Stimulated activated CD4-positive, alpha-beta T cell treated with anti-CD3 and anti-CD28 coated beads, Interleukin-1b, Interleukin-23, amount 100 ng/mL, for 48 hours (primary cell): ENCODE data around the gene MARK4.
"Not testable (repeated sequence)": the region's sequence is repeated elsewhere in the genome, so short reads cannot be mapped to it uniquely, and the experiment has no call there.

Experiments
- DNase-seq: peaks from one replicate; pipeline ENCODE4 v3.0.0-alpha.2; 2020

The MARK4 gene

DNA sequence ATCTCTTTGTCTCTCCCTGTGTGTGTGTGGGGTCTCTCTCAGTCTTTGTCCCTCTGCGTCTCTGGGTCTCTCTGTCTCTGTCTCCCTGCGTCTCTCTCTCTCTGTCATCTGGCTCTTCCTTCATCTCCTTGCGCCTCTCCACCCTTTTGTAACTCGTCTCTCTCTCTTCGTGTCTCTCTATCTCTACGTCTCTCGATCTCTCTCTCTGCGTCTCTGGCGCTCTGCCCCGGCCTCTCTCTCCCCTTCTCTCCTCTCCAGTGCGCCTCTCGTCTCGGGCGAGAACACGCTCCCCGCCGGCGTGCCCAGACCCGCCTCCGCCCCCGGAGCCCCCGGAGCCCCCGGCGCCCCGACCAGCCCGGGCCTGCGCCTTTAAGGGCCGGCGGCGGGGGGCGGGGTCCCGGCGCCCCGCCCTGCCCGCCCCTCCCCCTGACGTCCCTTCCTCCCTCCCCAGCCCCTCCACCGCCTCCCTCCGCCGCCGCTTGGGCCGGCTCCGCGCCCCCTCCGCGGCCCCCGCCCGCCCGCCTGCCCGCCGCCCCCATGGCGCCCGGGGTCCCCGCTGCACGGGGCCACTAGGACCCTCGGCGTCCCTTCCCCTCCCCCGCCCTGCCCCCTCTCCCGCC lies at the start of gene MARK4:
Gene MARK4, plus strand, starts transcription at position 440 of the 620 bp plus-strand sequence. CDS start 318 bp downstream, outside the sequence.
- DNase-seq, result peak; percentile 33

DNA sequence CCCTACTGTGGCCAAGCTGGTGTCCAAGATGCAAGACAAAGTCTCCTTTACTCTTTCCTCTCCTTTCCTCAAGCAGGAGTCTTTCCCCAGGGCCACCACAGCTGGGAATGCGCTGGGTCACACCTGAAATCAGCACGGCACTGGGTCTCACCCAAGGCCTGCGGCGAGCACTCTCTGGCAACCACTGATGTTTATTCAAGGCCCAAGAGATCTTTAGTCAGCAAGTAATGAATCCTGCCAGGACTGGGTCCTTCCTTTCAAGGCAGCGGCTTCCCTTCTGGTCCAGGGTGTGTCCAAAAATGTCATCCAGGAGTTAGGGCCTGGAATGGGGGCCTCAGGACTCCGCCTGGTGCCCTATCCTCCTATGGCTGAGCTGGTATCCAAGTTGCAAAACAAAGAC lies 48.4 kb upstream of the MARK4 start:
- no peak for DNase-seq

DNA sequence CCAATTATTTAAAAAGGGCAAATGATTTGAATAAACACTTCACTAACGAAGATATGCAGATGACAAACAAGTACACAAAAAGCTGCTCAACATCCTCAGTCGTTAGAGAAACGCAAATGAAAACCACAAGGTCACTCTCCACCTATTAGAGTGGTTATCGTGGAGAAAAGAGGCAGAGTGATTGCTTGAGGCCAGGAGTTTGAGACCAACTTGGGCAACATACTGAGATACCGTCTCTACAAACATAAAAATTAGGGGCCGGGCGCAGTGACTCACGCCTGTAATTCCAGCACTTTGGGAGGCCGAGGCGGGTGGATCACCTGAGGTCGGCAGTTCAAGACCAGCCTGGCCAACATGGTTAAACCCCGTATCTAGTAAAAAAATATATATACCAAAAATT lies 45.3 kb upstream of the MARK4 start:
- no peak for DNase-seq

DNA sequence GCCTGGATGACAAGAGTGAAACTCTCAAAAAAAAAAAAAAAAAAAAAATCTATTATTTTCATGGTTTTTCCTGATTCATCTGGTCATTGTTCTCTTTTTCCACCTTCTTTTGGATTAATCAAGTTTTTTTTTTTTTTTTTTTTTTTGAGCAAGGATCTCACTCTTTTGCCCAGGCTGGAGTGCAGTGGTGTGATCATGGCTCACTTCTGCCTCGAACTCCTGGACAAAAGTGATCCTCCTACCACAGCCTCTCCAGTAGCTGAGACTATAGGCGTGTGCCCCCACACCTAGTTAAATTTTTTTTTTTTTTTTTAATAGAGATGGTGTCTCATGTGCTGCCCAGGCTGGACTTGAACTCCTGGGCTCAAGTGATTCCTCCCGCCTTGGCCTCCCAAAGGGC lies 44.7 kb upstream of the MARK4 start:
- no peak for DNase-seq

DNA sequence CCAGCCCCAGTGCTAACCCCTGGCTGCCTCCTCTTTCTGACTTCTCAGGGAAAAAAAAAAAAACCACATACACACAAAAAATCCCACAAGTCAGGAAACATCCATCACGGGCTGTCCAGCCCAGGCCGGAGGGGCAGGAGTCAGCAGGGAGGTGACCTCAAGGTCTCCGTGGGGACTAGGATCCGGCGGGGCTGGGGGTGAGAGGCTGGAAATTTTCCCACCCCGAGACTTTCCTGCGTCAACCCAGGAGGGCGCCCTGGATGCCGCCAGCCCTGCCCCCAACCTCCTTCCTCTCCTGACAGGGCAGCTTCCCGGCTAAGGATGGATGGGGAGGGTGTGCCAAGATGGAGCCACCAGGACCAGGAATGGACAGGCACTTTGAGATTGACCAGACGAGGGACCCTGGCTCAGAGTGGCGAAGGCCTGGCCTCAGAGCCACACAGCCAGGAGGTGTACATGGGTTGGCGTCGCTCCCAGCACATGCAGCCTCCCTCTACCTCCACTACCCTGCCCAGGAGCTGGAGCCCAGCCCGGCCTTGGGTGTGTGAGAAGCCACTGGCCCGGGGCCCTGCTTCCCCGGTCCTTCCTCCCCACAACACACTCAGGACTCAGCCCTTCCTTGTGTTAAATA lies 39.2 kb upstream of the MARK4 start:
- DNase-seq, result no peak

DNA sequence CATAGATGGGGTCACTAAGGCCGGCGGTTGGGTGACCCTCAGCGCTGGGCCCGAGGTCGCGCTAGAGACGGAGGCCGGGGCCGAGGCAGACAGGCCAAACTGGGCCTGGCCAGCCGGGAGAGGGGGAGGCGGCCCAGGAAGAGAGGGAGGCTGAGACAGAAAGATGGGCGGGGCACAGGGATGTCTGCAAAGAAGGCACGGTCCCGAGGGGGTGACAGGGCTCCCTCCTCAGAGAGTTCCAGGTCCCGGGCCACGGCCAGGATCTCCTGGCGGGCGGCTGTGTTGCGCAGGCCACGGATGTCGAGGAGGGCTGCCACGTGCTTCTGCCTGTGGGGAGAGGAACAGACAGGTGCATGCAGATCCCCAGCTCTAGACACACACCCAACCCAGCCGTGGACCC lies 38.0 kb upstream of the MARK4 start:
- DNase-seq, result no peak

DNA sequence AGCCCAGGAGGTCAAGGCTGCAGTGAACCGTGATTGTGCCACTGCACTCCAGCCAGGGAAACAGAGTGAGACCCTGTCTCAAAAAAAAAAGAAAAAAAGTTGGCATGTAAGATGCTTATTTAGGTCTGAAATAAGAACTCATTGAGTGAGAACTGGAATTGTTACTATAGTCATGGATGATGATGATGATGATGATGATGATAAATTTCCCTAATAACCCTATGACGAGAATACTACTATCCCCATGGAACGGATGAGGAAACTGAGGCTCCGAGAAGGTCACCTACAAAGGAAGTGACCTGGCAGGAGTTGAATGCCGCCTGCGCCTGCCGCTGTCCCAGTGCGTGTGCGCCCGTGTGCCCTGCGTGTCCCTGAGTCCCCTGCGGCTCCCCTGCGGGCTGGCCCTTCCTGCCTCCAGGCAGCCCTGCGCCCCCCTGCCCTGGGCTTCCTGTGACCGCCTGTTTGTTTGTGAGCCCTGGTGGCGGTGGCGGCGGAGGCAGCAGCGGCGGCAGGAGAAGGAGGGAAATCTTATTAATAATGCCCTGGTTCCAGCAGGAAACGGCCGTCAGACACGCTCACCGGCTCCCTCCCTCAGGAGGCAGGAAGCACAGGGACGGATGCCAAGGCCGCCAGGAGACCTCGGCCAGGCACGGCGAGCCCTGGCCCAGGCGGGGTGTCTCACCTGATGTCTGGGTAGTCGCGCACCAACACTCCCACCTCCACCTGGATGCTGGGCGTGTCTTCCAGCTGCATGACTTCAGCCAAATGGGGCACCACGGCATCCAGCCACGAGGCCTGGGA lies 35.5 kb upstream of the MARK4 start:
- DNase-seq, result no peak

DNA sequence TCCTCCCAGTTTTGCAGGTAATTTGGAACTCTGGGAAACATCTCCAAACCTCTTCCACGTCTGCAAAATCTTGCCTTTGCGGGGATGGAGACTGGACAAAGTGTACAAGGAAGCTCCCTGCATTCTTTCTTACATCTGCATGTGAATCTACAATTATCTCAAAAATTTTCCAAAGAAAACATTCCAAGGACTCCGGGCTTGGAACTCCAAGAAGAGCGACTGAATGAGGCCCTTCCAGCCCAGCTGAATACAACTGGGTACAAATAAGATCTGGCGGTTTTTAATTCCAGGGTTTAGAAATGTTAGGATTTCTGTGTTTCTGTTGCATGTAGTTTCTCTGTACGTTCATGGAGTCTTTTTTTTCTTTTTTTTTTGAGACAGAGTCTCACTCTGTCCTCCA lies 34.4 kb upstream of the MARK4 start:
- DNase-seq, result no peak

DNA sequence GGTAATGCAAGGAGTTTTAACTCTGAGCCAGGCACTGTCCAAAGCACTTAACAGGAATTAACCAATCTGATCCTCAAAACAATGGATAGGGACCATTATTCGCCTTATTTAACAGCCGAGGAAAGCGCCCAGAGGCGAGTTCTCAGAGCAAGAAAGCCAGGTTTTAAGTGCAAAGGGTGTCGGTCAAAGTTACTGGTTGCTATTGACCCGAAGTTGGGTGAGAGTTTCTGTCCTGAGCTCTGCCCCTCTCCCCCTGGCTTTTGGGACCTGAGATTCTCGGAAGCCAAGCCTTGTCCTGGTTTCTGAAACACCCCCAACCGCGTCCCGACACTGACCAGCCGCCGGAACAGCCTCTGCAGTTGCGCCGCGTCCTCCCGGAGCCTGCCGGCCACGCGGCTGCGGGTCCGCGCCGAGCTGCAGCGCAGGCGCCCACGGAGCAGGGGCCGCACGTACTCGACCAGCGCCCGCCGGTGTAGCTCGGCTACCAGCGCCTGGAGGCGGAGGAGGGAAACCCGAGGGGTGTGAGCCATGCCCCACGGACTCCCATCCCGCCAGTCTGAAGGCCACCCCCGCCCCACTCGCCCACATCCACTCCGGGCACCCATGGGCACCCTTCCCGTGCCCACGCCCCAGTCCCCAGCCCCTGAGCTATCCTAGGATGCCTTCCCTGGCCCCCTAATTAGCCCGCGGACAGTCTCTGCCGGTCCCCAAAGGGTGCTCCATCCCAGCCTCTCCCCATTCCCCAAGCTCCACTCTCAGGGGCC lies 33.7 kb upstream of the MARK4 start:
- no peak for DNase-seq

DNA sequence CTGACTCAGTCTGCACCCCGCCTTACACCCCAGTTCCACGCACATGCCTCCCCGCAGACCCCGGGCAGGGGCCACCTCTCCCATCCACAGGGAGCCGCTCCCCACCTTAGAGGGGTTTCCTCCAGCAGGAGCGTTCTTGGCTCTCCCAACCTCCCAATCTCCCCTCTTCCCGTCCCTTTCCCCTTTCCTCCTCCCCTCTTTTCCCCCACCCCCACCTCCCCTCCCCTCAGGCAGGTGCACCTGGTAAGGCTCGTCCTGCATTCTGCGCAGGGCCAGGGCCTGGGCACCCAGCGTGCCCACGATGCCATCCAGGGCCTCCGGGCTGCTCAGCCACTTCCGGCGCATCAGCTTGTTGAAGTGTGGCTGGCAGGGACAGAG lies 33.1 kb upstream of the MARK4 start:
- no peak for DNase-seq

DNA sequence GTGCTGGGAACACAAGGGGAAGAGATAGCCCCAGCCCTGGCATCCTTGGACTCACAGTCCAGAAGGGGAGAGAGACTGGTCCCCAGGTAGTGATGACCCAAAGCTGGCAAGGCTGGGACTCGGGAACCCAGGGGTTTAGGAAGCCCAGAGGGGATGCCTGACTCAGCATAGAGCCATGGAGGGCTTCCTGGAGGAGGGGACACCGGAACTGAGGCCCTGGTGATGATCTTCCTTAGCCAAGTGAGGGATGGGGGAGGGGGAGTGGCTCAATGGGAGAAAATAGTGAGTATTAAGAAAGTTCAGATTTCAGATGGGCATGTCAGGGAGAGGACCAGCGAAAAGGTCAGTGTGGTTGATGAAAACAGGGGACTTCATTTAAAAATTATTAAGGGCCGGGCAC lies 32.6 kb upstream of the MARK4 start:
- DNase-seq, result no peak

DNA sequence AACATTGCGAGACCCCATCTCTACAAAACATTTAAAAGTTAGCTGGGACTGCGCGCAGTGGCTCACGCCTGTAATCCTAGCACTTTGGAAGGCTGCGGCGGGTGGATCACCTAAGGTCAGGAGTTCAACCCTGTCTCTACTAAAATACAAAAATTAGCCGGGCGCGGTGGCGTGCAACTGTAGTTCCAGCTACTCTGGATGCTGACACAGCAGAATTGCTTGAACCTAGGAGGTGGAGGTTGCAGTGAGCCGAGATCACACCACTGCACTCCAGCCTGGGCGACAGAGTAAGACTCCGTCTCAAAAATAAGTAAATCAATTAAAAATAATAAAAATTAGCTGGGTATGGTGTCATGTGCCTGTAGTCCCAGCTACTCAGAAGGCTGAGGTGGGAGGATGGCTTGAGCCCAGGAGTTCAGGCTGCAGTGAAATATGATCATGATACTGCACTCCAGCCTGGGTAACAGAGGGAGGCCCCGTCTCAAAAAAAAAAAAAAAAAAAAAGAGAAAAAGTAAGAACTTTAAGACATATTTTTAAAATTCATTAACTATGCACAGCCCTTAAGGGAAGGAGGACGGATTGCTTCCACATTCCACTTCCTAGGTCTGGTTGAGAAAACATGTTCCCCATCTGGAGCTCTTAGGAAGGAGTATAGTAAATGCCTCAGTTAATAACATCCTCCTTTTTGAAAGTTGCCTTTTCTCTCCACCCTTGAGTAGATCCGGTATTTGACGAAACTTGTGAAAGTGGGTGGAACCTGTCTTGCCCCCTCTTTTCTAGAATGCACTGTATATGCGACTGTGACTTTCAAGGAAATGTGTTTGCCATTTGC lies 31.9 kb upstream of the MARK4 start:
- DNase-seq, result no peak

DNA sequence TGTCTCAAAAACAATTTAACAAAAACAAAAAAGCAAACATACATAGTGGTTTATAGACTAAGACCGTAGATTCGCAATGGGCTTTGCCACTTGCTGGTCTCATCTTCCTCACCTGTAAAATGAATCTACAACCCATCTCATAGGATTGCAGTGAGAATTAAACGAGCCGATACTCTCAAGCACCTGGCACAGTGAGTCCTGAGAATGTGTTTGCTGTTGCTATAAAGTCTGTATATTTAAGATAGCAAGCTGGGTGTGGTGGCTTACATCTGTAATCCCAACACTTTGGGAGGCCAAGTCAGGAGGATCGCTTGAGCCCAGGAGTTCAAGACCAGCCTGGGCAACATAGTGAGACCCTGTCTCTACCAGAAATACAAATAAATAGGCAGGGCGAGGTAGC lies 28.3 kb upstream of the MARK4 start:
- no peak for DNase-seq

DNA sequence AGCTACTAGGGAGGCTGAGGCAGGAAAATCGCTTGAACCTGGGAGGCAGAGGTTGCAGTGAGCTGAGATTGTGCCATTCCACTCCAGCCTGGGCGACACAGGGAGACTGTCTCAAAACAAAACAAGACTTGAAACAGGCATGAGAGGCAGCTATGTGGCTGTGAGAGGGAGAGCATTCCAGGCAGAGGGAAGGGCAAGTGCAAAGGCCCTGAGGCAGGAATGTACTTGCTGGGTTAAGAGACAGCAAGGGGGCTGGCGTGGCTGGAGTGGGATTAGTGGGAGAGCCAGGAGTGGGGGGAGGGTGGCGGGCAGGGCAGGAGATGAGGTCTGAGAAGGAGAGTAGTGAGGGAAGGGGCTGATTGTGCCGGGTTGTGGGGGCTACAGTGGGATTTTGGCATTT lies 27.2 kb upstream of the MARK4 start:
- no peak for DNase-seq

DNA sequence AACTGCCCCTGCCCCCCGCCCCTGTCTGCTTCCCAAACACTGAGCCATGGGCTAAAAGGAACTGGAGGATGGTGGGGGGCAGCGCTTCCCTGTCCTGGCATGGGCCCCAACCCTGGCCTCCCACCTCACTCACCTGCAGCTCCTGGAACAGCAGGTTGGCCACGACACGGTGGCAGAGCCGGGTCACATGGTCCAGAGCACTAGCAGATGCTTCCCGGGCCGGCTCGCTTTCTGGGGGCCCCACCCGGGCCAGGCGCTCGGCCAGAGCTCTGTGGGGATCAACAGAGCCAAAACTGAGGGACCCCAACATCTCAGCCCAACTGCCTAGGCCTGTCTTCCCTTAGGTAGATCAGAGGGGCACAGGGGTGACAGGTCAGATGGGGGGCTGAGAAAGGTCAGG lies 26.4 kb upstream of the MARK4 start:
- no peak for DNase-seq

DNA sequence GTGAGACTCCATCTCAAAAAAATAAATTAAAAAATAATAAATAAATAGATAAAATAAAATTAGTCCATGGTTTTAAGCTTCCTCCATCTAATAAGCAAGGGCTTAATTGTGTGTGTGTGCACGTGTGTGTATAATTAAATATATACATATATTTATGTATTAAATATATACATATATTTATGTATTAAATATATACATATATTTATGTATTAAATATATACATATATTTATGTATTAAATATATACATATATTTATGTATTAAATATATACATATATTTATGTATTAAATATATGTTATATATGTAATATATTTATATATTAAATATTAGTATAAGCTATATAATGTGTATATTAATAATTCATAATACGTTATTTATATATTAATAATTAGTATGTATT lies 22.0 kb upstream of the MARK4 start:
- not testable (repeated sequence) for DNase-seq

DNA sequence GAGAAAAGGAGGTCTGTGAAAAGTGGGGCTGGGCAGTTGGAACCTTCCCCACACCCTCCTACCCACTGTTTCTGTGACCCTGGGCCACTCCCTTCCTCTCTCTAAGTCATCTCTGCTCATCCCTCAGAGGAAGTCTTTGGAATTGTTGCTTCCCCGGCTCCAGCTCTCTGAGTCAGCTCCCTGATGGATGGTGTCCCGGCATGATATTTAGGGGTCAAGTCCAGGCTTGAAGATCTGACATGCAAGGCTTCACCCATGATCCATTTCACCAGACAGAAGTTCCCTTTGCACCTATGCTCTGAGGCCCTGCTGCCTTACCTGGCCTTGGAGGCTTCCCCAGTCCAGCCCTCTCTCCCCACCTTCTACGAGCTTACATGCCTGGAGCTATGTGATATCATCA lies 19.2 kb upstream of the MARK4 start:
- no peak for DNase-seq

DNA sequence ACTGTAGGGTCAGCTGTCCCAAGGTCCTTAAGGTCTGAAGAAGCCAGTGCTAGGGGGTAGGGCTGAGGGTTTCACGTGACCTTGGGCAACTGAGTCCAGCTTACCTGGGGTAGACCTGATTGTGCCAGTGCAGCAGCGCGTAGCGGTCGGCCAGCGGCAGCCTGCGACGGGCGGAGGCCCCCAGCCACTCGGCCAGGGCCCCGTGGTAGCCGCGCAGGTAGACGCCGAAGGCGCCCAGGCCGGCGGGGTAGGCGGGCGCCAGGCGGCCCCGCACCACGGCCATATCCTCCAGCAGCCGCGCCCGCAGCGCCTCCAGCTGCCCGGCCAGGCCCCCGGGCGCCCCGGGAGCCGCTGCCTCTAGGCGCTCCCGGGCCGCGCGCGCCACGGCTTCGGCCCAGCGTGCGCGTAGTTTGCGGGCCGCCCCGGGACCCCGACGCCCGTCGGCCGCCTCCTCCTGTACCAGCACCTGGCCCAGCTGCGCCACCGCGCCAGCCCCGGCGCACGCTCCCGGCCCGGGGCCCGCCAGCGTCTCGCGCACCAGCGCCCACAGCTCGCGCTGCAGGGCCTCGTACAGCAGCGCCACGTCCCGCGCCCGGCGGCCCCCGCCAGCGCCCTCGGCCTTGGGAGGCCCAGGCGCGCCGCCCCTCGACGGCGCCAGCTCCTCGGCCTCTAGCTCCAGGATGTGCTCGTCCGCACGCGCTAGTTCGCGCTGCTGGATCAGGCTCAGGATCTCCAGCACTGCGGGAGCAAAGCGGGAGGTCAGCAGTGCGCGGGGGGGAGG lies 16.8 kb upstream of the MARK4 start:
- DNase-seq, result no peak

DNA sequence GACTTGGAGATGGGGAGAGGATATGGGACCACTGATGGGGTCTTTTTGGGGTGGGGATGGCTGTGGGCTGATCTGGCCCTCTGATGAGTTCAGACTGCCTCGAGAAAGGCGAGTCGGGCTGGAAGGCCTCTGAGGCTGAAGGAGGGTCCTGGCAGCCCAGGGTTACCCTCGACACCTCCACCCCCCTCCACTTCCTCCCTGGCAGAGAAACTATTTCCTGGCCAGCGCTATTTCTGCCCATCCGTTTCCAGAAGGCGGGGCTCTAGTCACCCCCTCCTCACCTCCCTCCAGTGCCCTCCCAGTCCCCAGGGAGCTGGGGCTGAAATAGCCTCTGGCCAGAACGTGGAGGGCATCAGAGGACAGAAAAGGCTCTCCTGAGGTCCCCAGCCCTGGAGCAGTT lies 15.6 kb upstream of the MARK4 start:
- DNase-seq, result no peak

DNA sequence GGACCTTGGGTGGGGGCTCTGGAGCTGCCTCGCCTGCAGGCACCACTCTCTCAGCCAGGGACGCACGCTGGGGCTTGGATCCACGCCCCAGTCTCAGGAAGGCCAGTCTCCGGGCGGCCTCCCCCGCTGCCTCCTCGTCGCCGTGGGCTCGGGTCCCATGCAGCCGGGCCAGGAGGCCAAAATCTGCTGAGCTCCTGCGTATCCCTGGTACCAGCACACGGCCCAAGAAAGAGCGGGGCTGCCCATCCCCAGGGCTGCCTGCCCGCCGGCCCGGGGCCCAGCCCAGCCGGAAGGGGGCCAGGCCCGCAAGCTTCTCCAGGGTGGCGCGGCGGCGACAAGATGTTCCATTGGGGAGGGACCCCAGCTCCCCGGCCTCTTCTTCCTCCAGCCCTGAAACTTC lies 12.5 kb upstream of the MARK4 start:
- no peak for DNase-seq

DNA sequence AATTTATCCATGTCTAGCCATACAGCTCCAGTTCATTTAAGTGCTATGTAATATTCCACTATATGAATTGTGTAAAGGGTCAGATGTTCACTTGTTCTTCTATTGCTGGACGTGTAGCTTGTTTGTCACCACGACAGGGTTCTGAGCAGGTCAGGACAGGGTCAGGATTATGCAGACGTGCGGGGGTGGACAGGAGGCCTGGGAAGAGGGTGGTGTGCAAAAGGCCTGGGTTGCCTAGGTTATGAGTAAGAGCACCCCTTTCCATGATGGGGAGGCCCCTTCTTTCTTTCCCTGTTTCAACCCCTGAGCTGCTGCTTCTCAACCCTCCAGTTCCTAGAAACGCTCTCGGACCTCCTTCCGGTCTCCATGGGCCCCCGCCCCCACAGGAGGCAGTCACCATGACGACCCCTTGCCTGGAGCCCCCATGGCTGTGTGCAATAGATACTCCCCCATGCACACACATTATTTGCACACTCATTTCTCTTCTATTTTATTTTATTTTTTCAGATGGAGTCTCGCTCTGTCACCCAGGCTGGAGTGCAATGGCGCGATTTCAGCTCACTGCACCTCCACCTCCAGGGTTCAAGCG lies 7.8 kb upstream of the MARK4 start:
- no peak for DNase-seq
